GM18507 (cell line): Measurements from ENCODE around the gene RANBP9.

Experiments used
- DNase-seq: peaks from one replicate; pipeline ENCODE4 v3.0.0; 2011; ENCODE audit warnings: low read depth; ENCODE audit not compliant: insufficient read length; ENCODE audit errors: extremely low spot score
- FAIRE-seq: peaks from 2 replicates; lab custom pipeline; 2011; peaks lifted over from hg19 to GRCh38; lab: Jason Lieb, UNC

RANBP9 gene

DNA sequence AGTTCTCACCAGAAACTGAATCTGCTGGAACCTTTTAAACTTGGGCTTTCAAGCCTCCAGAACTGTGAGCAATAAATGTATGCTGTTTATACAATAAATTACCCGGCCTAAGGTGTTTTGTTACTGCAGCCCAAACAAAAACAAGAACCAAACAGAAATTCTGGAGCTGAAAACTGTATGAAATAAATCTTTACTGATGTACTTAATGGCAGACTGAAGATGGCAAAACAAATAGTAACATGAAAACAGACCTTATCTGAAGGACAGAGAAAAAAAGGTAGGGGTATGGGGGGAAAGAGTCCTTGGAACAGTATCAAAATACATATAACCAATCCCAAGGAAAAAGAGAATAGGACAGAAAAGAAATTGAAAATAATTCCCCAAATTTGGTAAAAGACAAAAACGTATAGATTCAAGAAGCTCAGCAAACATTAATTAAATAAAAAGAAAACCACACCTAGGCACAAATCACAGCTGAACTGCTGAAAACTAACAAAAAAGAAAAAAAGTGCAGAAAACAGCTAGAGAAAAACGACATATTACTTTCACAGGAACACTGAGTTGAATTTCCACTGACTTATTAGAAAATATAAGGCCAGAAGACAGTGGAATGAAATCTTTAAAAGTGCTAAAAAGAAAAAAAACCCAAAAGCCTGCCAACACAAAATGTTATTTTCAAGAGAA, 48.8 kb downstream of the RANBP9 start:
- no peak for FAIRE-seq
- no peak for DNase-seq

DNA sequence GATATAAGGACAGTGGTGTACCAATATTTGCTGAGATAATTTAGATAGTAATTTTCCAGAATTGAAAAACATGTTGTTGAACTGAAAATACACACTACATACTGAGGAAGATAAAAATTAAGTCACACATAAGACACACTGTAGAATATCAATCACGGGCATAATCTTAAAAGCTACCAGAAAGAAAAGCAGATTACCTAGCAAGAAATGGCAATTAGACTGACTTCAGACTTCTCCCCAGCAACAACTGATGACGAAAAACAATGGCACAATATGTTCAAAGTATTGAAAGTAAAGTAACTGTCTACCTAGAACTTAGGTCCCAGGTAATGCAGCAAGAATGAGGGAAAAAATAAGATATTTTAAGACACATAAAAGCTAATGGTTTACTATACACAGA, 50.0 kb downstream of the RANBP9 start:
- FAIRE-seq, result no peak
- DNase-seq, result no peak

DNA sequence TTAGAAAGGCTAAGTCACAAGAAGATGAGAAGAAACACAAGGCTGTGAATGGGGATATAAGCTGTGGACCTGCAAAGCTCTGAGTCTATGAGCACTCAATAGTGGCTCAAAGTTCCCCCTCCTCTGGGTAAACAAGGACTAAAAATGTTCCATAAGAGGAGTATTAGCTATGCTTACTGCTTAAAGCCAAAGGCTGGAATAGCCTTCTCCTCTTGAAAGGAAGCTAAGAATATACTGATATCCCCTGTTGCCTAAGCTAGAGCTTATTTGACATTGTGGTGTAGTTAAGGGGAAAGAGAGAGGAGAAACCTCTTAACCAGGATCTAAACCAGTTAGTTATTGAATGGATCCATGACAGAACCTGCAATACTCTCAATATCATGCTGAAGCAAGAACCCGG, 50.7 kb downstream of the RANBP9 start:
- DNase-seq (no peak), FAIRE-seq (no peak)

DNA sequence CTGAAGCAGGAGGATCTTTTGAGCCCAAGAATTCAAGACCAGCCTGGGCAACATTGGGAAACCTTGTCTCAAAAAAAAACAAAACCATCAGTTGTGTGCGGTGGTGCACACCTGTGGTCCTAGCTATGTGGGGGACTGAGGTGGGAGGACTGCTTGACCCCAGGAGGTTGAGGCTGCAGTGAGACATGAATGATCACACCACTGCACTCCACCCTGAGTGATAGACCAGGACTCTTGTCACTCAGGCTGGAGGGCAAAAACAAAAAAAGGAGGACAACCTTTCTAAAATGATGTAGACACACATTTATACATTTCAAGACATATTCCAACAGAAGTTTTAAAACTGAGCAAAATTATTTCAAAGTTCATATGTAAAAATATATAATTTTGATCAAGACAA, 51.4 kb downstream of the RANBP9 start:
- no peak for FAIRE-seq

DNA sequence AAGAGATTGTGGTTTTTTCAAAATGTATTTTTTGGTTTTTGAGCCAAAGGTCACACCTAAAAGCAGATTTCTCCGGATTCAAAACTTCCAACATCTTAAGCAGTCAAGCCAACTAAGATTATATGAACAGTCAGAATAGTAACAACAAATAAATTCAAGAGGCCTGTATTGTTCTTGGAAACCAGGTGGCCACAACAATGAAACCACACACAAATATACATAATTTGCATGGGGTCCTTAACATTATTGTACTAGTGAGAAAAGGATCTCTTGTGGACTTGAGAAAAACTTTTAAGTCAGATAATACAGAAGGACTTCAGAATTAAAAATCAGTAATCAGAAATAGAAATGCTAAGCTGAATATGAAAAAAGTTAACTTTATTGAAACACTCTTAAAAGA, 55.9 kb downstream of the RANBP9 start:
- FAIRE-seq (no peak), DNase-seq (no peak)

More for the DNA sequence above, 51.4 kb downstream of the RANBP9 start:
- no peak for DNase-seq

DNA sequence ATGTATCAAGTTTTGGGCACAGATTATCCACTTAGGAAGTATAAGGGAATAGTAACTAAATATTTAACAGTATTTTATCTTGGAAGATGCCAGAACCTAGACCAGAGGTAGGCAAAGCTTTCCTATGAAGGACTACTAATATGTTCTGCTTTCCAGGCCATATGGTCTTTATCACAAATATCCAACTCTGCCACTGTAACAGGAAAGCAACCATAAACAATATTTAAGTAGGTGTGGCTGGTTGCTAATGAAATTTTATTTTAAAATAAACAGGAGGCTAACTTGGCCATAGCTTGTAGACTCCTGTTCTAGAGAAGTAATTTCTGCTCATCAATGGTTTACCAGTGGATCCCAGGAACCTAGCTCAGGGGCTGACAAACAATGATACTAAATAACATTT, 57.1 kb downstream of the RANBP9 start:
- FAIRE-seq, result peak; percentile 51
- DNase-seq, result no peak

DNA sequence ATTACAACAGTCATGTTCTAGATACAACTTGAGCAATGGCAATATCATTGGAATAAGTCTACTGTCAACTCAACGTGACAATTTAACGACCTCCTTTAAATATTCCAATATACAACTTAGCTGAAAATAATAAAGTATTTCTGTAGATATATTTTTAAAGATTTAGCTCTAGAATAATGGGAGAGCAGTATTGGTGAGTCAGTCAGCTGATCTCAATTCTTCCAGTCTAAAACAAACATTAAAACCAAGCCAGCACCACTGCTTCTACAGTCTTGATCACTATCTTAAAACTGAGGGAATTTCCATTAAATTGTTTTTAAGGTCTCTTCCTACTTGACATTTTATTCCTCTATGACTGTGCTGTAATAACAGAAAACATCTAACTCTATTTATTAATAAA, 58.3 kb downstream of the RANBP9 start:
- FAIRE-seq (no peak), DNase-seq (no peak)

DNA sequence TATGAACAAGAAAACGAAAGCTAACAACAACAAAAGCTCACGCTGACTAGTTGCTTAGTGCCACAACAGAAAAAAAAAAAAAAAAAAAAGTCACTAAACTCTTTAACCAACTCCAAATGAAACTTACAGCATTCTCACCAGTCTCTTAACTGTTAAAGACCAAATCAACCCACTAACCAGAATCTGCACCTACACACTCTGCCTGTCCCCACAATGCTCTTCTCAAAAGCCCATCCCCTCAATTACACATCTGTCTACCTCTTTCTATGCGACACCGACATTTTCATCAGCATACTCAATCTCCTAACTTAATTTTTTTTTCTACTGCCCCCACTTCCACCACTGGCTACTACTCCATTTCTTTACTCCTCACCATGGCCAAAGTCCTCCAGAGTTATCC, 62.2 kb downstream of the RANBP9 start:
- FAIRE-seq, result no peak

DNA sequence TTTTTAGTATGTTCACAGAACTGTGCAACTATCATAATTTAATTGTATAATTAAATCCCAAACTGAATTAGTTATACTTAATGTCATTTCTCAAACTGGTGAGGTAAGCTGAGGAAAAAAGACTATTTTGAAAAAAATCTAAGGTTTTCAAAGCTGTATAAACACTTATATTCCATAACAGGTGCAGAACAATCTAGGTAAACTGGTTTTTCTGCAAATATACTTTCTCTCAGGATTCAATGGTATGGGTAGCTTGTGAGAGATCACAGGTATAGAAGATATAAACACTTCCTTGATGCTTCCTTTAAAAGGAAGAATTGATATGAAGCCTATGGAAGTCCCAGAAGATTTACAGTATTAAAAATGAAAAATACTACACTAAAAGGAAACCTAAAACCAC, 62.8 kb downstream of the RANBP9 start:
- FAIRE-seq, result no peak
- DNase-seq, result no peak

More for the DNA sequence above, 62.2 kb downstream of the RANBP9 start:
- no peak for DNase-seq

DNA sequence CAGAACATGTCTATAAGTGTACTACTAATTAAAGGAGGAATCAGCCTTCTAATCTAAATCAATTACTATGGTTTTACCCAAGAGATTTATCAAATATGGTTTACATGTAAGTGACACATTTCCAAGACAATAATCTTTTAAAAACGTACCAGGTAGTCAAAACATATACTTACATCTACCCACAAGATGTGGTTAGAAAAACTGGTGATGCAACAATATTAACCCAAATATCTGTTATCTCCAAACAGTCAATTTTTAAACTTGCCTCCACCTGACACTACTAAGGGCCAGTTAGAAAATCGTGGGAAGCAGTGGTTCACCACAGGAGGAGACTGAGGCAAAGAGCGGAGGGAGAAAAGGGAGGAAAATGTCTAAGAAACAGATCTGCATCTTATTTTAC, 68.5 kb downstream of the RANBP9 start:
- FAIRE-seq, result no peak
- DNase-seq, result no peak

DNA sequence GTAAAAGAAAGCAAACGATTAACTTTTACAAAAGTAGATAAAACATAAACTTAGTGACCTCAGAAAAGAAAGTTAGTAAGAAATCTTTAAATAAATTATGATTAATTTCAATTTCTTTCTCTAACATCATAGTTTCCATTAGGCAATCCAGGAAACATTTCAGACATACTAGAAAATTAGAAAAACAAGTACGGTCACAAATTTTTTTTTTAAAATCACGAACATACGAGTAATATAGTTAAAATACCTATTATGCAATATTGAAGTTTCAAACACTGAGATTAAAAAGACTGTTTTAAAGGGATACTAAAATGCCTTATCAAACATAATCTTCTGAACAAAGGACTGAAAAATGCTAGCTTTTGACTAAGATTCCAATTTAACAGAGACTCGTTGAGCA, 70.3 kb downstream of the RANBP9 start:
- no peak for FAIRE-seq
- DNase-seq, result no peak

DNA sequence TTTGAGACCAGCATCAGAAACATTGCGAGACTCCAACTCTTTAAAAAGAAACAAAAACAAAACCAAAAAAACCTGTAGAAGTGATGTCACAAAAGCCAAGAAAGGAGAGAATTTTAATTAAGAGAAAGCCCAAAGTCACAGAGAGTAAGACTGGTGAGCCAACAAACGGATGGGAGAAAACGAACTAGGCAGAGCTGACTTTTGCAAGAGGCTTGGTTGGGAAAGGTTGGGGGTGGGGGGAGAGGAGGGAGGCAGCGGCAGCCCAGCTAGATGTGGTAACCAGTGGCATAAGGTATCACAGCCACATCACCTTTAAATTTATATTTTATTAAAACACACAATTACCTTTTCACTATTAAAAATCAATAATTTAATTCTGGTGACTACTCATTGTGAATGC, 73.0 kb downstream of the RANBP9 start:
- FAIRE-seq, result no peak
- DNase-seq, result no peak

DNA sequence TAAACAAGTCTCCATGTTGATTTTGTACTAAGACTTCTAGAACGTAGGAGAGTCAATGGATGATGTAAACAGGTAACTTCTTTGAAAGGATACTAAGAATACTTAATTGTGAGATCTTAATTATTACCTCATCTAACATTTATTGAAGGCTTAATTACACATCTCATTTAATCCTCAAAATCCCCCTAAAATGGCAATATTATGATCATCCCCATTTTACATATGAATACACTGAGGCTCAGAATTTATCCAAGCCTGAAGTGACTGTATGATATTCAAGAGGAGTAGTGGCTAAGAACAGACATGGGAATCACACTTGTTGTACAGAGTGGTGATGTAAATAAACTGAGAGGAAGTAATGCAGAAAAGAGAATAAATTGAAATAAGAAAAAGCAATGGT, 73.6 kb downstream of the RANBP9 start:
- DNase-seq (no peak), FAIRE-seq (peak; percentile 39)

DNA sequence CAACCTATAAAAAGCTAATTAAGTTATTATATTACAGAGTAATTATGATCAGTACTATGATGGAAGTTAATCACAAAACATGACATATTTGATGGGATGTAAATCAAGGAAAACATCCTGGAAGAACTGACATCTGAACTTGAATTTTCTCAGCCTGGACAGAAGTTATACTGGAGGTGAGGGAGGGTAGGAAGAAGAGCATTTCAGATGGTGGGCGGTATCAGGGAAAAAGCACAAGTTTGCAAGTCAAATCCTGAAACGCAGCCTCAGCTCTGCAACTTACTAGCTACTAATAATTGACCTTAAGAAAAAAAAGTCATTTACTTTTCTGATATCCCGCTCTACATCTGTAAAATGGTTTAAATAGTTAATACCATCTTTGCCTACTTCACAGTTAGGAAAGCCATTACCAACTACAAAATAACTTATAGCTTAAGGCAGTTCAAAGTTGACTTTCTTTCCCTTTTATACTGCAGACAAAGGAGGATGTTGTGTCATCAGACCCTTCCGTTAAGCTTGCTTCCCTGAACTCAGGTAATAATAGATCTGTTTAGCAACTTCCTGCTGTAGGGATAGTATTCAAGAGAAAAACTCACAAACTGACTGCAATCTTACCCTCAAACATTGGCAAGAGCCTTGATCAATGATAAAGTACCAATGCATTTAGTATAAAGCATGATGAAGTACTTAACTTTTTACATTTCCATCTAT, 75.5 kb downstream of the RANBP9 start:
- no peak for DNase-seq
- FAIRE-seq, result no peak

DNA sequence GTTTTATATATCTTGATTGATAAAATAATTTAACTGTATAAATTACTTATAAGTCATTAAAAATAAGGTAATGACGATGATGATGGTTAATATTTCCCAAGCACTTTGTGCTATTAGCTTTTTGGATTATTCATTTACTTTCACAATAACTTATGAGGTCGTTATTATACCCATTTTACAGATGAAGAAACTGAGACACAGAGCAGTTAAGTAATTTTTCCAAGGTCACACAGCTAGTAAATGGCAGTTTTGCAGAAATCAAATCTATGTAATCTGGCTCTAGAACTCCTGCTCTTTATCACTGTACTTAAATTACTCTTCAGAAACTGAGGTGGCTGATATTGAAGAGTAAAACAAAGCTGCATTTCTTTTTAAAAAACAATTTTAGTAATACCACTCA, 78.3 kb downstream of the RANBP9 start:
- FAIRE-seq (no peak), DNase-seq (no peak)

DNA sequence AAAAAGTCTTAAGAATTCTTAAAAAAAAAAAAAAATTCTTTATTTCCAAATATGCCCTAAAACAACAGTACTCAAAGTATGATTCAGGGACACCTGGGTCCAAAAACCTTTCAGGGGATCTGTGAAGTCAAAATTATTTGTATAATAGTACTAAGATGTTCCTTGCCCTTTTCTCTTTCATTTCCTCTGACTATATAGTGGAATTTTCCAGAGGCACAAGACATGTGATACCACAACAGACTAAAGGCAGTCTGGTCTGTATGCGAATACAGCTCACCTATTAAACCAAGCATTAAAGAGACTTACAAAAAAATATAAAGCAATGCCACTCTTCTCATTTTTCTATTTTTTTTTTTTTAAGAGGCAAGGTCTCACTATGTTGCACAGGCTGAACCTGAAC, 81.1 kb downstream of the RANBP9 start:
- FAIRE-seq (no peak), DNase-seq (no peak)

DNA sequence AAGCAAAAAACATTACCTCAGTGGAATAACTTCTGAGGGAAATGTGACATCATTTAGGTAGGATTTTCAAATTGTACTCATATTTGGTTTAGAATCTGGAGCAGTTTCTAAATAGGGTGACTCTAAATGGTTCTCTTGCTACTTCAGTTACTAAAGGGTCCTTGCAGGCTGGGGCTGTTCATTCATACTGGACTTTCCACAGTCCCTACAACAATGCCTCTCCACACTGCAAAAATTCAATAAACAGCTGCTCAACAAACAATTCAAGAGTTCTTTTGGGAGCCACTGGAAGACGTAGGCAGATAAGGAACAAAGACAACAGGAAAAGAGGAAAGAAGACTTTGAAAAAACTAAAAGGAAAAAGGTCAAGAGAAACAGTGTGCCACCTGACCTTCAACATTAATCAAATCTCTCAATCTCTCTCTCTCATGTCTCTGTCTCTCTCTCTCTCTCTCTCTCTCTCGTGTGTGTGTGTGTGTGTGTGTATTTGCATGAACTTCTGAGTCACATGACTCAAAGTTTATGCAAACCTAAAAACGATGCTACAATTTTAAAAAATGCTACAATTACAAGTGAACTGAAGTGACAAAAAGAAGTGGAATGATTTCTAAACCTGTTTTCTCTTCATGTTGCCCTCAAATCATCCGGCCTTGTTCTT, 82.0 kb downstream of the RANBP9 start:
- FAIRE-seq (no peak), DNase-seq (no peak)

DNA sequence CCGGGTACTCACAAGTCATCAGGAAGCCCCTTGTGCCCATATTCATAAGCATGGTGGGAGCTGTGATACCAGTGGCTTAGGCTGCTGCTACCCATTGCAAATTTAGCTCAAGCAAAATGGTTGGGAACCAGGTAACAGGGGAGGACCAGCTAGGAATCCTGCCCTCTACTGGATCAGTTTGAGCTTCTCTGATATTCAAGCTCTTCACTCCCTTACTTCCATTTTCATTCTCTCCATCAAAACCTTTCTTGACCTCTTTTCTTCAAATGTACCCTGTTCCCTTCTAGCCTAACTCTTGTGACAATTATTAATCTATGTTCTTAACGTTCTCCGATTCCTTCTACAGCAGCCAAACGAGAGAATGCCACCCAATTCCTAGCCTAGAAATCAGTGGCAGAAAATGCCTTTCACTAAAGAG, 86.8 kb downstream of the RANBP9 start:
- peak; percentile 68 for FAIRE-seq
- DNase-seq, result no peak

DNA sequence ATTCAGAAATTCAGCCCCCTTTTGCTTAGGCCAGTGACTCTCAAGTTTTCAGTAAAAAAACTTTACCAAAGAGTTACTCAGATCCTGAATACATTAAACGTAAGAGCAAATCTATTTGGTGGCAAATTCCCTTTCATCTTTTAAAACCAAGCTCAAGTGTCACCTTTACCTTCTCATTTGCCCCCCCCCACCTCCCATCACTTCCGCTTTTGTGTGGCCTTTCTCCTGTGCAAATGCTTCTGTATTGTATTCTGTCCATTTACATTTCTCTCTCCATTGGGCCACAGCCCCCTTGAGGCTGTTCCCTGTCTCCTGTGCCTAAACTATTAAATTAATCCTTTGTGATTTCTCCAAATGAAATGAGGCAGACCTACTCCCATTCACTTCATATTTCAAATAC, 94.6 kb downstream of the RANBP9 start:
- FAIRE-seq, result no peak
- no peak for DNase-seq

DNA sequence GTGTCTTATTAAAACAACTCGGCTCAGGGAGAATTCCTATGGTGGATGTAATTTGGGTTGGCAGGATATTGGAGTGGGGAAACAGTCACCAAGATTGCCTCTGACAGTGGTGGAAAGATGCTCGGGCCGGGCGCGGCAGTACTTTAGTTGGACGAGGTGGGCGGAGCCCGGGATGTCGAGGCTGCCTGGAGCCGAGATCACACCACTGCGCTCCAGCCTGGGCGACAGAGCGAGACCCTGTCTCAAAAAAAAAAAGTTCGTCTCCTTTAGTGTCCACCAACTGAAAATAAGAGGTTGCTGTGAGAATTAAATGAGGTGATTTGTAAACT, 95.9 kb downstream of the RANBP9 start:
- no peak for DNase-seq
- FAIRE-seq, result no peak
